Effector memory CD4-positive, alpha-beta T cell (primary cell): ENCODE results near the gene CEP350.

Source experiments
- DNase-seq, 3 donors: peaks; one replicate each; pipeline ENCODE4 v3.0.0-alpha.2; 2020
- H3K27ac ChIP-seq: 2 replicates; pipeline ENCODE4 v1.7.0; 2013; ENCODE audit warnings: mild to moderate bottlenecking, low read length, moderate library complexity; ENCODE audit not compliant: insufficient read depth, poor library complexity, severe bottlenecking
- H3K27me3 ChIP-seq: replicated peaks from 2 replicates; pipeline ENCODE4 v1.7.0; 2013; ENCODE audit warnings: mild to moderate bottlenecking, low read length; ENCODE audit not compliant: insufficient read depth, control insufficient read depth, poor library complexity, severe bottlenecking
- H3K36me3 ChIP-seq: 2 replicates; pipeline ENCODE4 v1.7.0; 2013; ENCODE audit warnings: mild to moderate bottlenecking, low read length, moderate library complexity; ENCODE audit not compliant: control insufficient read depth, insufficient read depth
- H3K4me1 ChIP-seq: 2 replicates; pipeline ENCODE4 v1.7.0; 2013; ENCODE audit warnings: low read length, mild to moderate bottlenecking; ENCODE audit not compliant: control insufficient read depth, insufficient read depth, poor library complexity, severe bottlenecking
- H3K4me3 ChIP-seq: 2 replicates; pipeline ENCODE4 v1.7.0; 2013; ENCODE audit warnings: low read length, low read depth, mild to moderate bottlenecking; ENCODE audit not compliant: insufficient read depth, poor library complexity, severe bottlenecking
- H3K9me3 ChIP-seq: 2 replicates; pipeline ENCODE4 v1.7.0; 2013; ENCODE audit warnings: mild to moderate bottlenecking, low read length, moderate library complexity; ENCODE audit not compliant: control insufficient read depth

CEP350 gene

GRCh38 chr1:180053594-180054567 is 99.3 kb downstream of the CEP350 start:
- no peaks in the 10 kb centered on the region for H3K9me3 ChIP-seq
- H3K27ac ChIP-seq, result no peak overlapping the region
- H3K4me1 ChIP-seq, result no peaks in the 10 kb centered on the region
- peaks cover 48% of the 10 kb centered on the region for H3K36me3 ChIP-seq
- no peaks in the 10 kb centered on the region for H3K27me3 ChIP-seq
- DNase-seq, result no peak
- H3K4me3 ChIP-seq, result no peak overlapping the region

DNA sequence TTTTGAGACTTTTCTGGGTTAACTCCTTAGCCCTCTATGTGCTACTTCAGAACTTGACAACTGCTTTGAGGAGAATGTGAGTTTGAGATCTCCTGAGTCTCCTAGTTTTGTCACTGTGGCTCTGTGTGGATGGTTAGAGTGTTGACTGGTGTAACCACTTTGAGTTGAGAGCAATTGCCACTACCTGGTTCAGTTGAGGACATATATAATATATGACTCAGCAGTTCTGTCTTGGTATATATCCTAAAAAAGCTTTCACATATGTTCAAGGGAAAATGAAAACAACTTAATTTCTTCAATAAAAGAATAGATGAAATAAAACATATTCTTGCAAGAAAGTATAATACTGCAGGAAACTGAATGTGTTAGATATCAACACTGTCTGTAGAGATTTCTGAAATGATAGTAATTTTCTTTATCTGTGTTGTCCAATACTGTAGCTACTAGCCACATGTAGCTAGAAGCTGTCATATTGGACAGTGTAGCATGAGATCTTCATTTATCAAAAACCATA is 103.3 kb downstream of the CEP350 start:
- Histone ChIP-seq H3K27ac (no peak overlapping the region), H3K4me1 (no peaks in the 10 kb centered on the region), H3K27me3 (no peaks in the 10 kb centered on the region), H3K9me3 (no peaks in the 10 kb centered on the region), H3K36me3 (peaks cover 40% of the 10 kb centered on the region), H3K4me3 (no peak overlapping the region)
- DNase-seq, result no peak

DNA sequence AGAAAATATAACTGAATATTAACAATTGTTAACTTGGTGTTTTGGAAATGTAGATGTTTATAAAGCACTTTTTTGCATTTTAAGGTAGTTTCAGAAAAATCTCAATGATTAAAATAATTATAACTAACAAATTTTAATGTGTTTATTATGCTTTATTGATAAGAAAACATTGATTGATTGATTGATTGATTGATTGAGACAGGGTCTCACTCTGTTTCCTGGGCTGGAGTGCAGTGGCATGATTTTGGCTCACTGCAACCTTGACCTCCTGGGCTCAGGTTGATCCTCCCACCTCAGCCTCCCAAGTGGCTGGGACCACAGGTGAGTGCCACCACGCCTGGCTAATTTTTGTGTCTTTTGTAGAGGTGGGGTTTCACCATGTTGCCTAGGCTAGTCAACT is 106.4 kb downstream of the CEP350 start:
- Histone ChIP-seq H3K27ac (no peak overlapping the region), H3K4me3 (no peak overlapping the region), H3K36me3 (peaks cover 47% of the 10 kb centered on the region), H3K27me3 (no peaks in the 10 kb centered on the region), H3K9me3 (no peaks in the 10 kb centered on the region), H3K4me1 (no peaks in the 10 kb centered on the region)
- DNase-seq, result no peak

DNA sequence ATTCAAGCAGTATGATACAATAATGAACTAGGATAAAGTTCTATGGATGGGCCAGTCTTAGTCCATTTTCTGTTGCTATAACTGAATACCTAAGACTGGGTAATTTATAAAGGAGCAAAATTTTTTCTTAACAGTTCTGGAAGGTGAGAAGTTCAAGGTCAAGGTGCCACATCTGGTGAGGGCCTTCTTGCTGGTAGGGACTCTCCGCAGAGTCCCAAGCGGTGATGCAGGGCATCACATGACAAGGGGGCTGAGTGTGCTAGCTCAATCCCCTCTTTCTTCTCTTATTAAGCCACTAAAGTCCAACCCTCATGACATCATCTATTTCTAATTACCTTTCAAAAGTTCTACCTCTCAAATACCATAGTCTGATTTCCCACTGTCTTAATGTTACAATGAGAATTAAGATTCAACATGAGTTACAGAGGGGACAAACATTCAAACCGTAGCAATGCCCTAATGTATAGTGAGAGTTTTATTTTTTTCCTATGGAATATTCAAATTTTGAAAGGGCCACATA is 107.9 kb downstream of the CEP350 start:
- no peak overlapping the region for H3K27ac ChIP-seq
- no peak overlapping the region for H3K4me3 ChIP-seq
- H3K9me3 ChIP-seq, result no peaks in the 10 kb centered on the region
- DNase-seq, result no peak
- H3K27me3 ChIP-seq, result no peaks in the 10 kb centered on the region
- peaks cover 52% of the 10 kb centered on the region for H3K36me3 ChIP-seq
- no peaks in the 10 kb centered on the region for H3K4me1 ChIP-seq

DNA sequence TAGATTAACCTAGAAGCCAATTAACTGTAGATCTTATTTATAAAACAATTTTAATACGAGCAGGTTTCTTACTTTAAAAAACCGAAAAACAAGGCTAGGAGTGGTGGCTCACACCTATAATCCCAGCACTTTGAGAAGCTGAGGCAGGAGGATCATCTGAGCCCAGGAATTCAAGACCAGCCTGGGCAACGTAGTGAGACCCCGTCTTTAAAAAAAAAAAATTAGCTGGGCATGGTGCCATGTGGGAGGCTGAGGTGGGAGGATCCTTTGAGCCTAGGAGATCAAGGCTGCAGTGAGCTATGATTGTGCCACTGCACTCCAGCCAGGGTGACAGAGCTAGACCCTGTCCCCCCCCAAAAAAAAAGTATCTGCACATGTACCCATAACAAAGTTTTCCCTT is 110.8 kb downstream of the CEP350 start:
- H3K36me3 ChIP-seq, result peaks cover 77% of the 10 kb centered on the region
- no peaks in the 10 kb centered on the region for H3K9me3 ChIP-seq
- no peak overlapping the region for H3K27ac ChIP-seq
- no peak overlapping the region for H3K4me3 ChIP-seq
- DNase-seq, result no peak
- no peaks in the 10 kb centered on the region for H3K27me3 ChIP-seq
- no peaks in the 10 kb centered on the region for H3K4me1 ChIP-seq

GRCh38 chr1:180066150-180066549 is 111.5 kb downstream of the CEP350 start:
- Histone ChIP-seq H3K4me3 (no peak overlapping the region), H3K9me3 (no peaks in the 10 kb centered on the region), H3K27ac (no peak overlapping the region), H3K4me1 (no peaks in the 10 kb centered on the region), H3K27me3 (no peaks in the 10 kb centered on the region), H3K36me3 (peaks cover 77% of the 10 kb centered on the region)
- no peak for DNase-seq

GRCh38 chr1:180070286-180070685 is 115.7 kb downstream of the CEP350 start:
- Histone ChIP-seq H3K27ac (no peak overlapping the region), H3K9me3 (no peaks in the 10 kb centered on the region), H3K27me3 (no peaks in the 10 kb centered on the region), H3K4me1 (no peaks in the 10 kb centered on the region), H3K4me3 (no peak overlapping the region), H3K36me3 (peaks cover 58% of the 10 kb centered on the region)
- DNase-seq, result no peak

GRCh38 chr1:180071759-180072158 is 117.1 kb downstream of the CEP350 start:
- Histone ChIP-seq H3K4me3 (no peak overlapping the region), H3K9me3 (no peaks in the 10 kb centered on the region), H3K27ac (no peak overlapping the region), H3K4me1 (no peaks in the 10 kb centered on the region), H3K36me3 (peaks cover 60% of the 10 kb centered on the region), H3K27me3 (no peaks in the 10 kb centered on the region)
- DNase-seq, result no peak

- Histone ChIP-seq H3K27me3 (no peaks in the 10 kb centered on the region), H3K4me3 (no peak overlapping the region), H3K36me3 (peaks cover 62% of the 10 kb centered on the region), H3K27ac (no peak overlapping the region), H3K9me3 (no peaks in the 10 kb centered on the region), H3K4me1 (no peaks in the 10 kb centered on the region)
- DNase-seq, result no peak
Observed at GRCh38 chr1:180080439-180080838, 125.8 kb downstream of the CEP350 start.

- Histone ChIP-seq H3K27ac (no peak overlapping the region), H3K36me3 (peaks cover 59% of the 10 kb centered on the region), H3K9me3 (no peaks in the 10 kb centered on the region), H3K4me1 (no peaks in the 10 kb centered on the region), H3K4me3 (no peak overlapping the region), H3K27me3 (no peaks in the 10 kb centered on the region)
- DNase-seq, result no peak
Observed at GRCh38 chr1:180081474-180081873, 126.9 kb downstream of the CEP350 start.
